B cell (primary cell): ENCODE data around the gene ZSCAN4. TPM values are rescaled to one million over a fixed set of nuclear protein-coding genes. Genes with fewer than 3 reads are reported as not detected.
A peak's percentile ranks its signal among the peaks of the same experiment; 100 is the strongest.

ENCODE experiments used
- ATAC-seq: fragments of 200-7000 bp; cut with Tn5 transposase; one replicate; pipeline ENCODE4 v1.10.0; 2021; ENCODE audit warnings: low read depth, mild to moderate bottlenecking, moderate number of reproducible peaks, moderate library complexity
- CTCF ChIA-PET: fragments of 350-600 bp; sonication (Branson Sonifier 250); formaldehyde crosslinking; loops from one replicate; lab custom pipeline; 2021; ENCODE audit warnings: antibody characterized with exemption, inconsistent platforms; lab: Charles Lee
- POLR2A ChIA-PET: fragments of 350-600 bp; sonication (Branson Sonifier 250); formaldehyde crosslinking; loops from one replicate; lab custom pipeline; 2021; ENCODE audit warnings: antibody characterized with exemption; lab: Charles Lee
- DNase-seq: peaks from one replicate; pipeline ENCODE4 v3.0.0; 2013
- H2AFZ ChIP-seq: 2 replicates; pipeline ENCODE4 v1.6.1; 2012; ENCODE audit warnings: mild to moderate bottlenecking, low read depth, low read length; ENCODE audit not compliant: insufficient read depth, poor library complexity, severe bottlenecking
- H3K27ac ChIP-seq, 2 donors: 1 replicate in 1 of 2; 2 replicates in 1 of 2; pipeline ENCODE4 v1.5.1; 2012 to 2013; ENCODE audit warnings: low read length in 2 of 2, mild to moderate bottlenecking in 2 of 2, moderate library complexity in 1 of 2
- H3K27me3 ChIP-seq, 4 experiments: fragments of 200-600 bp in 1 of 4; sonication (generic) in 1 of 4; replicated peaks in 1 of 4; 1 replicate in 2 of 4; 2 replicates in 2 of 4; pipeline versions ENCODE4 v1.6.1 to v1.7.0; 2013 to 2016; ENCODE audit warnings: low read length in 3 of 4, mild to moderate bottlenecking in 2 of 4, mixed read lengths in 1 of 4, moderate library complexity in 1 of 4; ENCODE audit not compliant: insufficient read depth in 4 of 4, control insufficient read depth in 3 of 4; ENCODE audit errors: control extremely low read depth in 1 of 4
- H3K36me3 ChIP-seq, 2 experiments: replicated peaks in 1 of 2; 1 replicate in 1 of 2; 2 replicates in 1 of 2; pipeline versions ENCODE4 v1.6.1 to v1.7.1; 2013; ENCODE audit warnings: low read length in 1 of 2; ENCODE audit not compliant: insufficient read depth in 2 of 2, control insufficient read depth in 1 of 2; ENCODE audit errors: control extremely low read depth in 1 of 2, extremely low read depth in 1 of 2
- H3K4me1 ChIP-seq, 2 donors: fragments of 200-600 bp in 1 of 2; sonication (generic) in 1 of 2; 1 replicate in 1 of 2; 2 replicates in 1 of 2; pipeline versions ENCODE4 v1.5.1 to v1.6.1; 2013 to 2017; ENCODE audit warnings: low read length in 2 of 2; ENCODE audit not compliant: control insufficient read depth in 2 of 2, insufficient read depth in 2 of 2
- H3K4me2 ChIP-seq: replicated peaks from 2 replicates; pipeline ENCODE3; 2012; ENCODE audit warnings: mild to moderate bottlenecking, low read depth, low read length; ENCODE audit not compliant: poor library complexity, severe bottlenecking
- H3K4me3 ChIP-seq, 5 experiments: fragments of 200-600 bp in 1 of 5; sonication (generic) in 1 of 5; 1 replicate in 3 of 5; 2 replicates in 2 of 5; pipeline versions ENCODE4 v1.5.1 to v1.7.0; 2011 to 2016; ENCODE audit warnings: low read length in 4 of 5, mild to moderate bottlenecking in 4 of 5, low read depth in 2 of 5, control low read depth in 1 of 5, moderate library complexity in 1 of 5; ENCODE audit not compliant: insufficient read depth in 1 of 5; ENCODE audit errors: control extremely low read depth in 1 of 5, extremely low read depth in 1 of 5
- H3K79me2 ChIP-seq: fragments of 200-600 bp; sonication (generic); one replicate; pipeline ENCODE4 v1.6.0; 2016; ENCODE audit warnings: low read length; ENCODE audit not compliant: control insufficient read depth, insufficient read depth
- H3K9ac ChIP-seq: fragments of 200-600 bp; sonication (generic); 2 replicates; pipeline ENCODE4 v1.6.1; 2017; ENCODE audit warnings: mild to moderate bottlenecking, low read length, moderate library complexity
- H3K9me3 ChIP-seq, 3 donors: one replicate each; pipeline versions ENCODE4 v1.6.1 to v1.7.1; 2013; ENCODE audit warnings: low read length in 2 of 3; ENCODE audit not compliant: control insufficient read depth in 2 of 3, insufficient read depth in 1 of 3; ENCODE audit errors: control extremely low read depth in 1 of 3
- H4K20me1 ChIP-seq: 2 replicates; pipeline ENCODE4 v1.6.0; 2012; ENCODE audit warnings: mild to moderate bottlenecking, low read length; ENCODE audit not compliant: insufficient read depth, control insufficient read depth, poor library complexity, severe bottlenecking
- H3K27ac Mint-ChIP-seq: one replicate; pipeline ENCODE4 v1.8.0; 2021; ENCODE audit warnings: mixed read lengths
- H3K27me3 Mint-ChIP-seq: one replicate; pipeline ENCODE4 v1.8.0; 2021; ENCODE audit warnings: mixed read lengths
- H3K4me1 Mint-ChIP-seq: one replicate; pipeline ENCODE4 v1.8.0; 2021; ENCODE audit warnings: mixed read lengths
- H3K4me3 Mint-ChIP-seq: one replicate; pipeline ENCODE4 v1.8.0; 2021; ENCODE audit warnings: mixed read lengths
- H3K9me3 Mint-ChIP-seq: one replicate; pipeline ENCODE4 v1.8.0; 2022; ENCODE audit warnings: mixed read lengths; ENCODE audit not compliant: insufficient read depth
- EZH2 ChIP-seq: IDR thresholded peaks from 2 replicates; pipeline ENCODE4 v1.6.1; 2012; ENCODE audit warnings: borderline replicate concordance, low read depth, mild to moderate bottlenecking, moderate library complexity, low read length; ENCODE audit not compliant: insufficient read depth, poor library complexity, severe bottlenecking
- WGBS: methylation state at CpG from one replicate; pipeline ENCODE4 v1.1.5; 2013; ENCODE audit warnings: missing lambda C conversion rate; ENCODE audit not compliant: insufficient coverage; 5-methylcytosine and 5-hydroxymethylcytosine counted together
- intact Hi-C: fragments of 100-400 bp; cut with micrococcal nuclease; formaldehyde crosslinking; loops from one replicate; pipeline ENCODE4 v1.10.0; 2022
- polyA plus RNA-seq: library from polyadenylated mRNA; depleted of rRNA; stranded (reverse); fragments of >200 nt; gene quantifications from 2 replicates; pipeline ENCODE4 v1.2.3, GENCODE V29; 2012
- total RNA-seq, 2 donors: library from RNA; stranded (reverse); fragments of 120-200 nt in 1 of 2; gene quantifications; 1 replicate in 1 of 2; 2 replicates in 1 of 2; pipeline versions ENCODE4 v1.2.3 to v1.2.4, GENCODE V29; 2013 to 2022
- TF ChIP-seq, protein P1 (sequence below): fragments of 200-600 bp; IDR thresholded peaks from one replicate; pipeline ENCODE4 v1.8.0; 2022; ENCODE audit warnings: antibody characterized with exemption, mild to moderate bottlenecking

ZSCAN4 gene
- total and polyA plus RNA-seq, 2 donors (not counting 1 experiment from before 2014, with no cell fraction given), result not detected

- Histone ChIP-seq H3K36me3 (peaks cover 10 to 33% of the 10 kb centered on the region in 2 experiments), H3K9me3 (peaks cover 8 to 48% (median 37%) of the 10 kb centered on the region in 3 donors), H3K9ac (peak overlapping the region; percentile 85), H3K27me3 (peaks cover 0 to 4% (median 0%) of the 10 kb centered on the region in 4 experiments), H3K4me3 (peak overlapping the region; percentile 65 to 98 (median 90)), H3K4me2 (peak overlapping the region; percentile 96), H4K20me1 (no peaks in the 10 kb centered on the region), H3K27ac (peak overlapping the region; percentile 50 to 57), H3K79me2 (peaks cover 55% of the 10 kb centered on the region), H3K4me1 (peaks cover 13 to 25% of the 10 kb centered on the region in 2 donors), H2AFZ (peak overlapping the region; percentile 98)
- no peak for DNase-seq
- CTCF ChIA-PET, result interaction anchor here (1.1 to 1.6 kb wide), 4 partner anchors 10 to 68 kb away, joined by 3 to 4 read pairs (median 4); partner anchors contain the start of gene ZNF671
- Mint-ChIP-seq H3K9me3 (peaks cover 22% of the 10 kb centered on the region), H3K27ac (peak overlapping the region; percentile 91), H3K4me3 (peak overlapping the region; percentile 98), H3K27me3 (peaks cover 15% of the 10 kb centered on the region), H3K4me1 (peaks cover 38% of the 10 kb centered on the region)
- TF ChIP-seq EZH2, result no peak
- TF ChIP-seq, protein P1, sequence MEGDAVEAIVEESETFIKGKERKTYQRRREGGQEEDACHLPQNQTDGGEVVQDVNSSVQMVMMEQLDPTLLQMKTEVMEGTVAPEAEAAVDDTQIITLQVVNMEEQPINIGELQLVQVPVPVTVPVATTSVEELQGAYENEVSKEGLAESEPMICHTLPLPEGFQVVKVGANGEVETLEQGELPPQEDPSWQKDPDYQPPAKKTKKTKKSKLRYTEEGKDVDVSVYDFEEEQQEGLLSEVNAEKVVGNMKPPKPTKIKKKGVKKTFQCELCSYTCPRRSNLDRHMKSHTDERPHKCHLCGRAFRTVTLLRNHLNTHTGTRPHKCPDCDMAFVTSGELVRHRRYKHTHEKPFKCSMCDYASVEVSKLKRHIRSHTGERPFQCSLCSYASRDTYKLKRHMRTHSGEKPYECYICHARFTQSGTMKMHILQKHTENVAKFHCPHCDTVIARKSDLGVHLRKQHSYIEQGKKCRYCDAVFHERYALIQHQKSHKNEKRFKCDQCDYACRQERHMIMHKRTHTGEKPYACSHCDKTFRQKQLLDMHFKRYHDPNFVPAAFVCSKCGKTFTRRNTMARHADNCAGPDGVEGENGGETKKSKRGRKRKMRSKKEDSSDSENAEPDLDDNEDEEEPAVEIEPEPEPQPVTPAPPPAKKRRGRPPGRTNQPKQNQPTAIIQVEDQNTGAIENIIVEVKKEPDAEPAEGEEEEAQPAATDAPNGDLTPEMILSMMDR, result no peak
- POLR2A ChIA-PET, result interaction anchor here (0.5 to 1.3 kb wide), 7 partner anchors 8 to 205 kb away, joined by 3 to 8 read pairs (median 3); partner anchors contain the start of genes ZNF154, ZNF211, ZNF671 and ZNF772
- no peak for ATAC-seq
- intact Hi-C loops, result loop anchor here (5.0 kb wide), 1 partner anchor 440 kb away; the partner anchor contains the start of gene ZNF805
- WGBS, result 5% methylated on average over 19 of the region's 19 CpGs
Observed at GRCh38 chr19:57682226-57682766, 13.6 kb downstream of the ZSCAN4 start.

- H3K27me3 Mint-ChIP-seq, result no peaks in the 10 kb centered on the region
- peaks cover 22% of the 10 kb centered on the region for H3K9me3 Mint-ChIP-seq
Observed at GRCh38 chr19:57686727-57687126, 18.0 kb downstream of the ZSCAN4 start.

More at GRCh38 chr19:57686727-57687126, 18.0 kb downstream of the ZSCAN4 start:
- Histone ChIP-seq H3K9ac (no peak overlapping the region), H3K4me3 (no peak overlapping the region), H3K27ac (no peak overlapping the region), H3K9me3 (peaks cover 9 to 68% (median 67%) of the 10 kb centered on the region in 3 donors), H2AFZ (no peak overlapping the region), H3K4me1 (peaks cover 13 to 20% of the 10 kb centered on the region in 2 donors), H3K79me2 (peaks cover 85% of the 10 kb centered on the region), H4K20me1 (no peaks in the 10 kb centered on the region), H3K36me3 (peaks cover 11 to 43% of the 10 kb centered on the region in 2 experiments), H3K4me2 (no peak overlapping the region), H3K27me3 (no peaks in the 10 kb centered on the region)
- POLR2A ChIA-PET, result no interaction called here
- TF ChIP-seq, protein P1, result no peak
- no peak for TF ChIP-seq EZH2
- 100% methylated on average over 1 of the region's 3 CpGs for WGBS
- no peak overlapping the region for H3K4me3 Mint-ChIP-seq
- peaks cover 33% of the 10 kb centered on the region for H3K4me1 Mint-ChIP-seq
- CTCF ChIA-PET, result no interaction called here
- DNase-seq (no peak), ATAC-seq (no peak)
- no peak overlapping the region for H3K27ac Mint-ChIP-seq
- intact Hi-C loops, result no loop called here
